HCT116 (cell line): ENCODE results near the gene USP36. TPM values are rescaled to one million over a fixed set of nuclear protein-coding genes. Genes with fewer than 3 reads are reported as not detected.

ENCODE experiments used
- ATAC-seq: fragments of 200-7000 bp; cut with Tn5 transposase; 2 replicates; pipeline ENCODE4 v1.9.1; 2020; ENCODE audit warnings: mild to moderate bottlenecking, moderate library complexity
- BruUV-seq: library from RNA; stranded (reverse); fragments of 400-500 nt; replicated peaks from 2 replicates; lab custom pipeline; 2021; lab: Mats Ljungman, UMichigan
- CTCF ChIA-PET: fragments of 300-600 bp; sonication (Branson Sonifier 250); formaldehyde crosslinking; loops from one replicate; lab custom pipeline; 2021; ENCODE audit warnings: antibody characterized with exemption; lab: Charles Lee
- POLR2A ChIA-PET: fragments of 300-600, 350-600 bp; sonication (Branson Sonifier 250); formaldehyde crosslinking; loops from one replicate; lab custom pipeline; 2021; ENCODE audit warnings: antibody characterized with exemption; lab: Charles Lee
- RAD21 ChIA-PET, 2 experiments: fragments of 300-600 bp; sonication (Branson Sonifier 250); formaldehyde crosslinking; loops; one replicate each; lab custom pipeline; 2023; ENCODE audit warnings: low total read pairs in 2 of 2; ENCODE audit not compliant: uncharacterized antibody in 2 of 2, unreplicated experiment in 2 of 2, low non-redundant PET in 1 of 2; lab: Charles Lee
- DNase-seq: peaks from one replicate; pipeline ENCODE4 v3.0.0-alpha.2; 2010; ENCODE audit warnings: low read depth, low spot score
- H2AFZ ChIP-seq: fragments of 200-600 bp; shearing (Covaris generic), sonication (generic); 2 replicates; pipeline ENCODE4 v1.6.1; 2017; ENCODE audit warnings: low read depth, mixed run types, mixed read lengths, antibody characterized with exemption, low read length; ENCODE audit not compliant: poor library complexity, severe bottlenecking
- H3K27ac ChIP-seq: 2 replicates; pipeline ENCODE4 v1.5.1; 2012; ENCODE audit warnings: low read depth, low read length
- H3K27me3 ChIP-seq: fragments of 200-600 bp; sonication (generic); 2 replicates; pipeline ENCODE4 v1.6.1; 2016; ENCODE audit warnings: mixed run types, low read length, mixed read lengths; ENCODE audit not compliant: insufficient read depth
- H3K36me3 ChIP-seq, 2 experiments: fragments of 200-500 bp in 1 of 2; fragments of 200-600 bp in 1 of 2; sonication (Bioruptor generic) in 1 of 2; sonication (generic) in 1 of 2; 2 replicates each; pipeline versions ENCODE4 v1.5.1 to v1.6.1; 2014 to 2016; ENCODE audit warnings: low read length in 2 of 2, inconsistent platforms in 1 of 2, mixed read lengths in 1 of 2, mixed run types in 1 of 2; ENCODE audit not compliant: insufficient read depth in 2 of 2, control insufficient read depth in 1 of 2
- H3K4me1 ChIP-seq, 2 experiments: fragments of 200-600 bp in 1 of 2; sonication (generic) in 1 of 2; 2 replicates each; pipeline versions ENCODE4 v1.5.1 to v1.6.1; 2012 to 2017; ENCODE audit warnings: low read length in 2 of 2, inconsistent platforms in 1 of 2, mild to moderate bottlenecking in 1 of 2, mixed read lengths in 1 of 2, mixed run types in 1 of 2, moderate library complexity in 1 of 2; ENCODE audit not compliant: insufficient read depth in 2 of 2, control insufficient read depth in 1 of 2
- H3K4me2 ChIP-seq: fragments of 200-600 bp; sonication (generic); 2 replicates; pipeline ENCODE4 v1.6.1; 2017; ENCODE audit warnings: mixed run types, low read length, mixed read lengths
- H3K4me3 ChIP-seq, 2 experiments: fragments of 200-600 bp in 1 of 2; sonication (generic) in 1 of 2; replicated peaks in 1 of 2; 2 replicates each; pipeline ENCODE4 v1.5.1; 2011 to 2016; ENCODE audit warnings: low read length in 2 of 2, control low read depth in 1 of 2, low read depth in 1 of 2, mild to moderate bottlenecking in 1 of 2, mixed read lengths in 1 of 2, mixed run types in 1 of 2
- H3K79me2 ChIP-seq: fragments of 200-600 bp; sonication (generic); 2 replicates; pipeline ENCODE4 v1.6.1; 2017; ENCODE audit warnings: mild to moderate bottlenecking, mixed run types, low read length, moderate library complexity, mixed read lengths; ENCODE audit not compliant: insufficient read depth
- H3K9ac ChIP-seq: fragments of 200-600 bp; sonication (generic); 2 replicates; pipeline ENCODE4 v1.6.1; 2016; ENCODE audit warnings: low read length, mixed read lengths
- H3K9me2 ChIP-seq: fragments of 200-600 bp; sonication (generic), shearing (Covaris generic); 2 replicates; pipeline ENCODE4 v1.6.1; 2017; ENCODE audit warnings: mixed run types, mild to moderate bottlenecking, moderate library complexity; ENCODE audit not compliant: insufficient read depth
- H3K9me3 ChIP-seq, 2 experiments: fragments of 200-500 bp in 1 of 2; fragments of 200-600 bp in 1 of 2; sonication (Bioruptor generic) in 1 of 2; sonication (generic) in 1 of 2; 2 replicates each; pipeline ENCODE4 v1.6.1; 2014 to 2017; ENCODE audit warnings: low read length in 2 of 2, mixed read lengths in 2 of 2, inconsistent platforms in 1 of 2, low read depth in 1 of 2, mild to moderate bottlenecking in 1 of 2, mixed run types in 1 of 2, moderate library complexity in 1 of 2; ENCODE audit not compliant: control insufficient read depth in 1 of 2, insufficient read depth in 1 of 2
- H4K20me1 ChIP-seq: fragments of 200-600 bp; sonication (generic), shearing (Covaris generic); 2 replicates; pipeline ENCODE4 v1.6.1; 2017; ENCODE audit warnings: mixed run types, mild to moderate bottlenecking, moderate library complexity; ENCODE audit not compliant: insufficient read depth
- CBX3 ChIP-seq: IDR thresholded peaks from 2 replicates; pipeline ENCODE4 v1.6.1; 2012; ENCODE audit warnings: low read depth
- EZH2phosphoT487 ChIP-seq: fragments of 200-600 bp; IDR thresholded peaks from 2 replicates; pipeline ENCODE4 v1.6.1; 2018; ENCODE audit warnings: antibody characterized with exemption, borderline replicate concordance
- JUND ChIP-seq: IDR thresholded peaks from 2 replicates; pipeline ENCODE4 v1.6.1; 2012
- POLR2AphosphoS5 ChIP-seq: IDR thresholded peaks from 2 replicates; pipeline ENCODE4 v1.6.1; 2011; ENCODE audit warnings: mild to moderate bottlenecking, low read depth, low read length, moderate library complexity
- RAD21 ChIP-seq: IDR thresholded peaks from 2 replicates; pipeline ENCODE4 v1.6.1; 2012; ENCODE audit warnings: low read depth, mild to moderate bottlenecking
- SP1 ChIP-seq: IDR thresholded peaks from 2 replicates; pipeline ENCODE4 v1.6.1; 2012; ENCODE audit warnings: low read depth
- TCF7L2 ChIP-seq: IDR thresholded peaks from 2 replicates; pipeline ENCODE4 v1.7.0; 2011; ENCODE audit warnings: borderline replicate concordance, inconsistent platforms; ENCODE audit not compliant: insufficient read depth, insufficient read length; ENCODE audit errors: extremely low read depth
- ZFX ChIP-seq: fragments of 450-650 bp; IDR thresholded peaks from 2 replicates; pipeline ENCODE4 v1.6.1; 2017
- intact Hi-C: fragments of 100-400 bp; cut with micrococcal nuclease; formaldehyde crosslinking; loops from 2 replicates; pipeline ENCODE4 v1.10.0; 2022
- total RNA-seq: library from RNA; stranded (reverse); gene quantifications from one replicate; pipeline ENCODE4 v1.2.1, GENCODE V29; 2021; ENCODE audit not compliant: unreplicated experiment
- TF ChIP-seq, protein P1 (sequence below): IDR thresholded peaks from 2 replicates; pipeline ENCODE4 v1.6.1; 2012
- TF ChIP-seq, protein P2 (sequence below): IDR thresholded peaks from 2 replicates; pipeline ENCODE4 v1.6.1; 2011; ENCODE audit warnings: mild to moderate bottlenecking, low read length, moderate library complexity; ENCODE audit not compliant: insufficient replicate concordance; ENCODE audit errors: extremely low read depth

Gene USP36
- total RNA-seq, 1 experiment from 2014 or later = 104 TPM

DNA sequence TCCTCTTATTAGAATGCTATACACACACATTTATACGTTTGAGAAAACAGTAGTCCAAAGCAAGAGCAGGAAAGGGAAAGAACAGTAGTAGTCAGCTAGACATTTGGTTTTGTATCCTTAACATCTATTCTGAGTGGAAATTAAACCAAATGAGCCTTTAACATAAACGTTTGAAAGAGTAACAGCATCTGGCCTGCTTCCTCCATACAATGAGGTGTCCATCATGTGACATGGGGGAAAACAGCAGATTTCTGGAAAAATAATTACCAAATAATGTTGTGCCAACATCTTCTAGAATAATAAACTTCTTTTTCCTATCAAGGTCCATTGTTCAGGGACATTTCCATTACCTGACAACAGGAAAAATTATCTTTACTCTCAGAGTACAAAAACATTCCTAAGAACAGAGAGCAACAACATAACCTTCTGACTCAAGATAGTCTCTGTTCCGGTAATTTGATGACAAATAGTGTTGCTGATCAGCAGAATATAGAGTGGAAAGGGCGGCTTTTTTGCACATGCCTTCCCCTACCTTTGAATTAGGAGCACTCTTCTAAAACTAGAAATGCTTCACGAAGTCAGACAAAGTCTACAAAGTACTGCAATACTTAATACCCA is 78.7 kb downstream of the USP36 start:
- H3K4me3 ChIP-seq = no peak overlapping the region
- no peak overlapping the region for H3K27ac ChIP-seq
- intact Hi-C loops = no loop called here
- H3K4me2 ChIP-seq = no peak overlapping the region
- peaks cover 12 to 23% of the 10 kb centered on the region in 2 experiments for H3K4me1 ChIP-seq
- no peaks in the 10 kb centered on the region for H3K36me3 ChIP-seq
- no peak overlapping the region for H2AFZ ChIP-seq
- H3K9me3 ChIP-seq = no peaks in the 10 kb centered on the region
- DNase-seq (no peak), ATAC-seq (no peak)
- no peaks in the 10 kb centered on the region for H3K27me3 ChIP-seq
- no TSS peak for BruUV-seq
- ChIA-PET POLR2A (no interaction called here), CTCF (no interaction called here), RAD21 (no interaction called here)
- H3K79me2 ChIP-seq = peaks cover 45% of the 10 kb centered on the region
- TF ChIP-seq POLR2AphosphoS5 (no peak), EZH2phosphoT487 (no peak), TCF7L2 (no peak), RAD21 (no peak), ZFX (no peak), CBX3 (no peak), JUND (no peak), SP1 (no peak)
- TF ChIP-seq, protein P1, sequence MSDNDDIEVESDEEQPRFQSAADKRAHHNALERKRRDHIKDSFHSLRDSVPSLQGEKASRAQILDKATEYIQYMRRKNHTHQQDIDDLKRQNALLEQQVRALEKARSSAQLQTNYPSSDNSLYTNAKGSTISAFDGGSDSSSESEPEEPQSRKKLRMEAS = no peak
- TF ChIP-seq, protein P2, sequence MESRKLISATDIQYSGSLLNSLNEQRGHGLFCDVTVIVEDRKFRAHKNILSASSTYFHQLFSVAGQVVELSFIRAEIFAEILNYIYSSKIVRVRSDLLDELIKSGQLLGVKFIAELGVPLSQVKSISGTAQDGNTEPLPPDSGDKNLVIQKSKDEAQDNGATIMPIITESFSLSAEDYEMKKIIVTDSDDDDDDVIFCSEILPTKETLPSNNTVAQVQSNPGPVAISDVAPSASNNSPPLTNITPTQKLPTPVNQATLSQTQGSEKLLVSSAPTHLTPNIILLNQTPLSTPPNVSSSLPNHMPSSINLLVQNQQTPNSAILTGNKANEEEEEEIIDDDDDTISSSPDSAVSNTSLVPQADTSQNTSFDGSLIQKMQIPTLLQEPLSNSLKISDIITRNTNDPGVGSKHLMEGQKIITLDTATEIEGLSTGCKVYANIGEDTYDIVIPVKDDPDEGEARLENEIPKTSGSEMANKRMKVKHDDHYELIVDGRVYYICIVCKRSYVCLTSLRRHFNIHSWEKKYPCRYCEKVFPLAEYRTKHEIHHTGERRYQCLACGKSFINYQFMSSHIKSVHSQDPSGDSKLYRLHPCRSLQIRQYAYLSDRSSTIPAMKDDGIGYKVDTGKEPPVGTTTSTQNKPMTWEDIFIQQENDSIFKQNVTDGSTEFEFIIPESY = no peak
- 0 out of 2 replicates have a peak, but pooled peaks cover 4% of the 10 kb centered on the region for H4K20me1 ChIP-seq
- H3K9me2 ChIP-seq = no peaks in the 10 kb centered on the region
- H3K9ac ChIP-seq = no peak overlapping the region
